ENCODE data around the gene CPA5.

The CPA5 gene

DNA sequence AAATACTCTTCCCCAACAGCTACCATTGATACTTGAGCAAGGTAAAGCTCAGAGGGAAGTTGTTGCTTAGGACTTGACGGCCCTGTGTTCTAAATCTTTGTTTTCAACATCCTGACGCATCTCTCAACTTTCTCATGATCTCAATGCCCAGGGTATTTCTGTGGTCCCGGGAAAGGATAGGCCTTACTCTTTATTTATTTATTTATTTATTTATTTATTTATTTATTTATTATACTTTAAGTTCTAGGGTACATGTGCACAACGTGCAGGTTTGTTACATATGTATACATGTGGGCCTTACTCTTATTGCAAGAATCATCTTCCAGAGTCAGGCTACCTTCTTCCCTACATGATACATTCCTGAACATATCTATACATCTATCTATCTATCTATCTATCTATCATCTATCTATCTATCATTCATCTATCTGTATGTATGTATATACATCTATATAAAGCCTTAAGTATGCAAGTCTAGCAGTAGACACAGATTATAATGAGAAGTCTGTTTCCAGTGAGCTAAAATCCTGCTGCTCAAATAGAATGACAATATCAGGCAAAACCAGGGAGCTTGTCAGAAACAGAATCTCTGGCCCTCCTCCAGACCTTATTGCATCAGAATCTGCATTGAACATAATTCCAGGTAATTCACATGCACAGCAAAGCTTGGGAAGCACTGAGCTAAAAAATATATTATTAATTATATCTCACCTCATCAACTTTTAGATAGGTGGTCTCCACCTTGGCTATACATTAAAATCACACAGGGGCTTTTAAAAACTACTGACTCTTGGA is 12.2 kb upstream of the CPA5 start:
- DNase-seq (ENCODE audit: low spot score) = no peak

DNA sequence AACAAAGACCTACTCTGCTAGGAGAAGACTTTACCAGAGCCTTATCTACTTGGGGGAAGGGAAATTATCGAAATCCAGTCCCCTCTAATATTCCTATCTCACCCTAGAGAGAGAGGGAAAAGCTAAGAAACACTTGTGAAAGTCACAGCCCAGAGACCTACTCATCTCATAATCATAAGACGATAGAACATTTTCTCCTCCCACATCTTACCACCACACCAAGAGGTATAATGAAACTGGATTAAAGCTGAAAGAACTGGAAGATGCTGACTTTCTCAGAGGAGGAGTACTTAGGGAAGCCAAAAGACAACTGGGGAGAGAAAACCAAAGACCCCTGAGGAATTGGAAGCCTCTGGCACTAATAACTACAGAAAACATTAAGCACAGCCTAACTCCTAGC is 10.8 kb upstream of the CPA5 start:
- no peak for DNase-seq (ENCODE audit: low spot score)

DNA sequence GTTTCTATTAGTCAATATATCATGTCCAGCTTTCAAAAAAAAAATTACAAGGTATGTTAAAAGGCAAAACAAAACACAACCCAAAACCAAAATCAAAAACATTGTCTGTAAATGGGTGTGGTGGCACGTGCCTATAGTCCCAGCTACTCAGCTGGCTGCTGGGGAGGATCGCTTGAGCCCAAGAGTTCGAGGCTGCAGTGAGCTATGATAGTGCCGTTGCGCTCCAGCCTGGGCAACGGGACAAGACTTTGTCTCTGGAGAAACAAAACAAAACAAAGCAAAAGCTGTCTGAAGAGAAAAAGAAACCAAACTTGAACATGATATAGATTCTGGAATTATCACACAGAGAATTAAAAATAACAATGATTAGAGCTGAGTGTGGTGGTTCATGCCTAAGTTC is 10.3 kb upstream of the CPA5 start:
- DNase-seq (ENCODE audit: low spot score) = no peak

DNA sequence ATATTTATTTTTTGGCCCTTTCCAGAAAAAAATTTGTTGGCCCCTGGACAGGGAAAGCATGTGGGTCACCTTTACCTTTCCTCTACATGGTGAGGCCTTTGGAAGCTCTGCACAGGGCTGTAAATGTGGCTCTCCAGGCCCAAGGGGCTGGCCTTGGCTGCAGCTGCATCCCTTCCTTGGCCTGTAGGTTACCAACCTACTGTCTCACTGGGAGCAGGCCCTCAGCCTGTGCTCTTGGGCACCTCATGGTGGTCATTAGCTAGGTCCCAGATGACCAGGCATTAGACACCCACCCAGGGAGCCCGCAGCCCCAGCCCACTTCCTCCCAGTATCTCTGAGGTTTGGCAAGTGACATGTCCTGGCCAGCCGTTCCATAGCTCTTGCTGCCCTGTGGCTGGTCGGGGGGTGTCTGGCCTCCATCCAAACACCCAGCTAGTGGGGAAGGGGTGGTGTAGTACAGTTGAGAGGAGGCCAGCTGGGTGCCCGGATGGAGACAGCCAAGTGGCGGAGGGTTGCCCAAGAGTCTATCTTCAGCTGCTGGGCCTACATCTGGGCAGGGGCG is 7.1 kb upstream of the CPA5 start:
- DNase-seq (ENCODE audit: low spot score) = no peak

DNA sequence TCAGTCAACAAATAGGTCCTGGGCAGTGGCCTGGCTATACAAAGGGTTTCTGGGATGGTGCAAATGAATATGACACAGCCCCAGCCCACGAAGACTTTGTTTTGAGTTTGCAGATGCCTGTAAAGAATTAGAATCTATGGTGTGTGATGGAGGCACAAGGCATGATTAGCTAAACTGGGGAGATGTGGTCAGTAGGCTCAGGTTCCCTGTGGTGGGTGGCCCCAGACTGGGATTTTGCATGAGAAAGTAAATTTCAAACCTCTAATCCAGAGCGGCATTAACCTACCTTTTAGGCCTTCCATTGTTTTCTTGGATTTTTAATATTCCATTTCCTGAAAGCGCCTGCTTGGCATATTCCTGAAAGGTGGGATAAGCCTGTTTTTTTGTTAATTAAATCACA is 6.4 kb upstream of the CPA5 start:
- no peak for DNase-seq (ENCODE audit: low spot score)

DNA sequence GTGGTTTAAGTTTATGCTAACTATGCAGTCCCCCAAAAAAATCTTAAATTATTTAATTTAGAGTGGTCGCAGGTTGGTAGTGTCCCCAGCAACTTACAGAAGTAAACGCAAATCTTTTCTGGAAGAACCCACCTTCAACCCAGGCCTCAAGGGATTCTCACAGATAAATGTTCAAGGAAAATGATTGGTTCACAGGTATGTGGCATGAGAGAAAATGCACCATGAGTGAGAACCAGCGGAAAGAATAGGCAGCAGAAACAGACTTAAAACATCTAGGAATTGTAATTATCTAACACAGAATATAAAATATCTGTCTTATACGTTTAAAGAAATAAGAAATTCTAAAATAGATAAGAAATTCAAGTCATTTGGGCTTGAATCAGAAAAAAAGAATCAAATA is 2.7 kb upstream of the CPA5 start:
- no peak for DNase-seq (ENCODE audit: low spot score)

DNA sequence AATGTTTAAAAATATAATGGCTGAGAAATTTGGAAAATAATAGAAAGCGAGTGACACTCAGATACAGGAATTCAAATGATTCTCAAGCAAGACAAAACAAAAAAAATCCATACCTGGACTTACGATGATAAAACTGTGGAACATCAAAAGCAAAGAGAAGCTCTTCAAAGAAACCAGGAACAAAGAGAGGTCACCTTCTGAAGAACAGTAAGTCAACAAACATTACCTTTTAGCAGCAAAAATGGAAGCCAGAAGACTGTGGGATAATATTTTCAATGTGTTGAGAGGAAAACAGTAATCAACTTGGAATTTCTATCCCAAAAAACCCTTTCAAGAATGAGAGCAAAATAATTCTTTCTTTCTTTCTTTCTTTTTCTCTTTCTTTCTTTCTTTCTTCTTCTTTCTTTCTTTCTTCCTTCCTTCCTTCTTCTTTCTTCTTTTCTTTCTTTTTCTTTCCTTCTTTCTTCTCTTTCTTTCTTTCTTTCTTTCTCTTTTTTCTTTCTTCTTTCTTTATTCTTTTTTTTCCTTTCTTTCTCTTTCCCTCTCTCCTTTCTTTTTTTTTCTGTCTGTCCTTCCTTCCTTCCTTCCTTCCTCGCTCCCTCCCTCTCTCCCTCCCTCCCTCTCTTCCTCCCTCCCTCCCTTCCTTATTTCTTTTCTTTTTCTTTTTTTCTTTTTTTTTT is 1.8 kb upstream of the CPA5 start:
- no peak for DNase-seq (ENCODE audit: low spot score)

DNA sequence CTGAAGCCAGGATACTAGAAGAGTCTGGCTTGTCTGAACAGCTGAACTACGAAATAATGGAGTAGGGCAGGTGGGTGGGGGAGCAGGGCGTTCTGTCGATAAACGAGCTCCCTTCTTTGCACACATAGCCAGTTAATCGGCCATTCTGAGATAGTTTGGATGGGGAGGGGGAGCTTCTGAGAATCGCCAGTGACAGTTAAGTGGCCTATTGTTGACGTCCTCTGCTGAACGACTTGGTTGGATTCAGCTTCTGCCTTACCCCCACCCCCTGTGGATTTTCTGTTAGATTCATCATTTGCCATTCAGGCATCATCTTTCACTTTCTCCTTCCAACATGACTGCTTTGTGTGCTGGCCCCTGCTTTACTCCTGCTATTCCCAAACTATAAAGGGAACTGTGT is 520 bp downstream of the CPA5 start:
- DNase-seq (ENCODE audit: low spot score) = no peak

DNA sequence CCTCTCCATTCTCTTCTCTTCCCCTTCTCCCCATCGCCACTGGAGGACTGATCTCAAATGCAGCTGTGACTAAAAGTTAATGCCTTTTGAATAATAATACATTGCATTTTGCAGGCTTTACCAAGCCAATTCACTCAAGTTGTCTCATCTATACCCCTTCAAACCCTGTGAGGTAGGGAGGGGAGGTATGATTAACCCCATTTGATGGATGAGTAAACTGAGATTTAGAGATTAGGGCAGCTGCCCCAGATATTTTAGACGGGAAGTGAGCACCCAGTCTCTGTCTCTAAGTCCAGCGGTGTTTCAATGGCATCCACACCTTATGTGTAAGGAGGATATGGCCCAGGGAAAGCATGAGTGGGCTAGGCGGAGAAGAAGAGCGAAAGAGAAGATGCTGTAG is 1.1 kb downstream of the CPA5 start:
- DNase-seq (ENCODE audit: low spot score) = no peak

DNA sequence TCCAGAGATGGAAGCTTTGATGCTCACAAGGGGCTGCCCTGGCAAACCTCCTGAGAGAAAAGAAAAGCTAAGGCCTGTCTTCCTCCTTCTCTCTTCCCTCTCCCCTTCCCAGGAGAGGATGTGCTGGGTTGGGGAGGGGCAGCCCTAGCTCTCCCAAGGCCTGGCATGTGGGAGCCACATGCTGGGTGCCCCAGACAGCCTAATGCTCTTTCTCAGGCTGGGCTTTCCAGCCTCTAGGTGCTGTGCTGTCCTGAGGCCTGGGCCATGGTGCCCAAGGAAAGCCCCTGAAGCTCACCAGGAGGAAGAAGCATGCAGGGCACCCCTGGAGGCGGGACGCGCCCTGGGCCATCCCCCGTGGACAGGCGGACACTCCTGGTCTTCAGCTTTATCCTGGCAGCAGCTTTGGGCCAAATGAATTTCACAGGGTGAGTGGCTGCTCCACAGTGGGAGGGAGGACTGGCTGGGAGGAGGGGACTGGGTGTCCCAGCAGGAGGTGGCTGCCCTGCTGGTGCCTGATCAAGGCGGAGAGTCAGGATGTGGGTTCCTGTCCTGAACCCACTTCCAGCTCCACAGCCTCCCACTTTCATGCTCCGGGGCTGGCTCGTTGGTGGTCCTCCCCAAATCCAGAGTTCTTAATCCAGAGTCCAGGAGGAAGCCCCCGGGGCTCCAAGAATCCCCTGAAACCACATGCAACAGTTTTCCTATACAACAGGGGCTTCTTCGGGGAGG is 1.7 kb downstream of the CPA5 start:
- no peak for DNase-seq (ENCODE audit: low spot score)

DNA sequence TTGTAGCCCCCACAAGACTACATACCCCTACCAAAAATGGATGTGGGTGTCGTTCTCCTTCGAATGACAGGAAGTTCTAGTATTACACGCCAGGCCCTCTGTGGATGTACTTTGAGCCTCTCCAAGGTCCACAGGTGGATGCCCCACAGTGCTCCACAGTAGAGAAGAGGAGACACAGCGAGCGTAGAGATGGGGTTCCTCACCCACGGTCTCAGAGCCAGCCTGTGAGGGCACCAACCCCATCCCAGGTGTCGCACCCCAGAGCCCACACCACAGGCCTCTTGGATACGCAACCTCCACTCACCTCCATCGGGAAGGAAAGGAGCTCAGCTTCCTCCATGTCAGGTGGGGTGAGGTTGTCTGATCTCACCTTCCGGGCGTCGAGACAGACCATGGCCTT is 2.3 kb downstream of the CPA5 start:
- DNase-seq (ENCODE audit: low spot score) = no peak

DNA sequence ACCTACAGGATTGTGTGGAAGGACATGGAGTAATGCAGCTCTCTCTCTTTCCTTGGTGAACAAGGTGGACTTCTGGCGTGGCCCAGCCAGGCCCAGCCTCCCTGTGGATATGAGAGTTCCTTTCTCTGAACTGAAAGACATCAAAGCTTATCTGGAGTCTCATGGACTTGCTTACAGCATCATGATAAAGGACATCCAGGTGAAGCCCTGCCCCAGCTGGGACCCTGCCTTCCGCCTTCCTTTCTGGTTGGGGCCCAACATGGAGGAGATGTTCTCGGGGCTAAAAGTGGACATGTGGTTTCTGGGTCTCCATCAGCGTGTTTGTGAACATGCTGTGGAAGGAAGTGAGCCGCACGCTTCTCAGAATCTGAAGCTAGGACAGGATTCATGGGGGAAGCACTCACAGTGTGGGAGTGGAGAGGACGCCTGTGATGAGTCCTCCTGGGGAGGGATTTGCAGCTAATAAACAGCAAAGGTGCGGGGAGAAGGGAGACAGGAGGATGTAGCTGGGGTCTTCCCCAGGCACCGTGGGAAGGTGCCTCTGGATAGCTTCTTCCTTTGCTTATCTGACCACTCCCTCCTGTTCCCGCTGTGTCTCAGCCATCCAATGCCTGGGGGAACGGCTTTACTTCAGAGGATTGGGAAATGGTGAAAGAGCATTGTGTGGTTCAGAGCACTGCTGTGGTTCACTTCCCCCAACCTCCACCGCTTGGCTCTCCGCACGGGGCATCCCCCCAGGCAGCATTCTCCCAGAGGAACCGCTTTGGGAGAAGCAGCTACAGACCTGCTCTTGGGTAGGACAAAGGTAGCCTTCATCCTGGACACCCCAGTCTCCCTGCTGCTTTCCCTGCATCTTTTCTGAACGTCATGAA is 5.5 kb downstream of the CPA5 start:
- DNase-seq (ENCODE audit: low spot score) = peak; percentile 9

DNA sequence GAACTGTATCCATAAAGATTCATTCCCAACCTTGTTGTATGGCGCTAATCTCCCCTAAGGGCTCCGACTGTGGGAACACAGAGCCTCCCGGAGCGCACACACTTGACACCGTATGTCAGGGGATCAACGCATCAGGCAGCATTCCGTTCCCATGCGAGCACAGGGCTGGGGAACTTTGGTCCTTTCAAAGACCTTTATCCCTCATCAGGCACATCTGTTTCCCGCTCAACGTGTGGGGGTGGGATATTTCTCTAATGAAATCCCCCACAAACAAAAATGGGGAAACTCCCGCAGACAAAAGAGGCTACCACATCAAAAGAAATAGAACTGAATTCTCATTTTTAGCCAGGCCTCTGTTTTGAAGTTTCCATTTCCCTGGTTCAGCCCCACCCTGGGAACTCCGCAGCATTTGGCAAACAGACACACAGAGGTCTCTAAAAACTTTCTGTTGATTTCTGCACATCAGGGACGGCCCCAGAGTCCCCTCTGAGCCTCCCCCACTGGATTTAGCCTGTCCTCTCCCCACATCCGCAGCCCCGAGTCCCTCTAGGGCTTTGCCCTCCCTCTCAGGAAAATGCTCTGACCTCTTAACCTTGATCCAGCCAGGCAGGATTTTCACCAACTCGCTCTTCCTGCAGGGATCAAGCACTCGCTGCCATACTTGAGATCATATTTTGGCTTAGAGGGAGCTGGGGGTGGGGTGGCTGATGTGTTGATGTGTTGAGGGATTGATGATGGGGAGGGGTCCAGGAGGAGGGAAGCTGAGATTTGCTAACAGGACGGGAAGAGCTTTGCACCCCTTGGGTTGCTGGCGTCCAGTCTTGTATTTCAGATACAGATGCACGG is 6.6 kb downstream of the CPA5 start:
- DNase-seq (ENCODE audit: low spot score) = no peak

DNA sequence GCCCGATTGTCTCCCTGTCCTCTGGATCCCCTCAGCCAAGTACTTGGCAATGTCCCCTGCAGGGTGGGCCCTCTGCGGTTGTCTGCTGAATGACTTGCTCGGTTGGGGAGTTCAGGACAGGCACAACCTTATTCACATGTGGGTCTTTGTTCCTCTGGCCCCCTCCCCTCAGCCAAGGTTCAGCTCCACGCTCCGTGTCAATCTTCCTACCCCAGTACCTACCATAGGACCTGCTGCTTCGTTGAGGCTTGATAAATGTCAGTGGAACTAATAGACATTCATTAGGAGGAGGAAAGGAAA is 7.1 kb downstream of the CPA5 start:
- no peak for DNase-seq (ENCODE audit: low spot score)

DNA sequence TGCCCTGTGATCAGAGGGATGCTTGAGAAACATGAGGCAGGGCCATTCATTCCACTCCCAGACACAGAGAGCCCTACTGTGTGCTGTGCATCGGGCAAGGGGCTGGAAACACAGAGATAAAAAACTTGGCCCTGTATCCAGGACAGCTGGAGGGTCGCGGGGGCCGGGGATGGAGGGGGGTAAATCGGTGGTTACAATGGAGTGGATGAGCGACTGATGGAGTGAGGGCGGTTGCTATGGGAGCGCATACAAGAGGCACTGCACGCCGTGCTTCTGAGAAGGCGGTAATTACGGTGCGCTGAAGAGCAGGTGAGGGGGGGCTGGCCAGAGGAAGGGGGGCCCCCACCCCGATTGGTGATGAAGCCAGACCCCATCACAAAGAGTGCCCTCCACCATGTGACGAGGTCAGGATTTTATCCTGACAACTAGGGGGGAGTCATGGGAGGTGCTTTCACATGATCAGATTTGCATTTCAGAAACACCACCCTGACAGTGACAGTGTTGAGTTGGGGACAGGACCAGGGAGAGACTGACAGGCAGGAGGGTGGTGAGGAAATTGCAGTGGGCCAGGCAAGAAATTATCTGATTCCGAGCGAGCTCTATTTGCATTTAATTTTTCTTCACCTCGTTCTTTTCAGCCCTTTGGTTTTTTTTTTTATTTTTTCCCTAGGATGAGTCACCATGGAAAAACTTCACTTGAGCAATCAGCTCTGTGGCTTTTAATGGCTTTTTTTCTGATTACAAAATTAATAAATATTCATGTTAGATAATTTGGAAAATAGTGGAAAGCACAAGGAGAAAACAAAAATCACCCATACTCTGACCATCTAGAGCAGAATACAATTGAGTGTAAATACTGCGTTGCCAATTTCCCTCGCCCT is 7.8 kb downstream of the CPA5 start:
- peak; percentile 31 for DNase-seq (ENCODE audit: low spot score)

DNA sequence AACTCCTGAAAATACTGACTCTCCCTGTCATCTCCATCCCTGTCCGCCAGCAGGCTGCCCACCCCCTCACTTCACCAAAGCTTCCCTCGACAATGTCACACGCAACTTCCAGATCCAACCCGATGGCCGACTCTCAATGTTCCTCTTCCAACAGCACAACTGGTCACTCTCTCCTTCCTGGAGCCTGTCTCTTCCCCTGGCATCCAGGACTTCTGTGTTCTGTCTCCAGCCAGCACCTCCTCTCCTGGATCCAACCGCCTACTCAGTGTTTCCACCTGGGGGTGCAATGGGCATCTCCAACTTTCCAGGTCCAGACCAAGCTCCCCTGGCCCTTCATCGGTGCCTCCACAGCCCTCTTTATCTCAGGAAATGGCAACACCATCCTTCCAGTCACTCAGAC is 8.6 kb downstream of the CPA5 start:
- DNase-seq (ENCODE audit: low spot score) = no peak

DNA sequence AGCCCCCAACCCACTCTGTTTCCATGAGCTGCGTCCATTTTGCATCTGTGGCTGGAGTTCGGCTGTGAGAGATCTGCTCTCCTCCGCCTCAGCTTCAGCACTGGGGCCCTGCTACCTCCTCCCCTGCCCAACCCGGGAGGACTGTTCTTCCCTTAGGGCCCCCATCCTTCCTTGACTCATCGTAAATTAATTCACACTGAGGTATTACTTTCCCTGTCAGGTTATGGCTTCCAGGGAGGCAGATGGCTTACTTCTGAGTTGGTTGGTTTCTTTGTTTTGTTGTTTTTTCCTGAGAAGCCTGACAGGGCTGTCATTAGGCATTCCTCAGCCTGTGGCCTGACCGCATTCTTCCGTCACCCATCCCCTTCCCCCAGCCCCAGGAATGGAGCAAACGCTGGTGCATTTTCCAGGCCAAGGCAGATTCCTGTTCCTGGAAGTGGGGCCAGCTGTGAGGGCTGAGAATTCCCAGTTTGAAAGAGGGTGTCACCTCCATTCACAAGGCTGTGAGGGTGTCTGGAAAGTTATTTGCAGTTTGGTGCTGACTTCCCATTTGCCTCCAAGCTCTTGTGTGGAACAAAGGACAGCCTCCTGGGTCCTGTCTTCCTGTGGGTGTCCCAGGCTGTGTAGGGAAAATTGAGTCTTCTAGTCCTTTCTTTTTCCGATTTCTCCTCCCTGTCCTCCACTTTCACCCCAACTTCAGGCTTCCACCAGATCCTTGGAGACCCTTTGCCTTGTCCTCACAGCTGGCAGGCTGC is 11.7 kb downstream of the CPA5 start:
- peak; percentile 99 for DNase-seq (ENCODE audit: low spot score)

DNA sequence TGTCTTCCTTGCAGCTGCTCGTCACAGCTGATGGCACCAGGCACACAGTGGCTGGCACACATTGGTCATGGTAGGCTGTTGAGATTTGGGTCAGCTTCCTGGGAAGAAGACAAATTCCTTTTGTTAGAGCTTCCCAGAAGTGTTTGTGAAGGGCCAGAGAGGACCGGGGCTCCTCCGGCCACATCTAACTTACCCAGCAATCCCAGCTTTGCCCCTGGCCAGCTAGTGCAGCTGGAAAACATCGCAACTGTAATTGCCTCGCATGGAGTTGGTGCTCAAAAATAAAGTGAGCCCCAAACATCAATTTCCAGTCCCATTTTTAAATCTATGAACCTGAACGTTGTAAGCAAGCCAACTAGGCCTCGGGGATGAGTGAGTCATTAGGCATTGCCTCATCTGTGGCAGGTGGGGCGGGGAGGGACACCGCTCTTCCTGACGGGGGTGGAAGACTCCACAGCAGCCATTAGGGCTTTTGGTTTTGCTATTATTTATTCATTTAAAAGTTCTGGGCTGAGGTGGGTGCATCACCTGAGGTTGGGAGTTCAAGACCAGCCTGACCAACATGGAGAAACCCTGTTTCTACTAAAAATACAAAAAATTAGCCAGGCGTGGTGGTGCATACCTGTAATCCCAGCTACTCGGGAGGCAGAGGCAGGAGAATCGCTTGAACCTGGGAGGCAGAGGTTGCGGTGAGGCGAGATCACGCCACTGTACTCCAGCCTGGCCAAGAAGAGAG is 12.4 kb downstream of the CPA5 start:
- peak; percentile 94 for DNase-seq (ENCODE audit: low spot score)

DNA sequence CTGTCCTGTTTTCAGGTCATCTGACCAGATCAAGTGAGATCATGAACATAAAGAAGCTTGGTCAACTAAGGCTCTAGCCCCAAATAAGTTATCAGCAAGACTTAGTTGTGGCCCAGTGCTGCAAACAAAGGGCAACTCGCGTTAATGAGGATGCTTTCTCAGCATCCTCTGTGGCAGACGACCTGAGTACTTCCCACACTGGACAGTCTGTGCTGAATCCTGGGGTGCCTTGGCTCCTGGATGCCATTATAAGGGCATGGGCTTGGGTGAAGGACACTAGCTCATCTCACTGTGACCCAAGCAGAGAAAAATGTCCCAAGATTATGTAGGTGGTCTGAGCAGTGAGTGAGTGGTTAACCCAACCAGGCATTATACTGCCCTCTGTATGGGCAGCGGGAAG is 13.9 kb downstream of the CPA5 start:
- no peak for DNase-seq (ENCODE audit: low spot score)

All from kidney tubule cell (primary cell).